A549 treated with AZD2906 at 1 μM for 4 hours (cell line): ENCODE data around the gene KRT85. TPM values are rescaled to one million over a fixed set of nuclear protein-coding genes. Genes with fewer than 3 reads are reported as not detected.

ENCODE experiments used
- total RNA-seq: library from RNA; stranded (reverse); fragments of 200-300 nt; extraction: Qiagen RNA extraction; gene quantifications from 5 replicates; pipeline ENCODE4 v1.2.3, GENCODE V29; 2022

Gene KRT85
- 0.05 to 0.10 TPM in 2 of 5 replicates, not detected in the others for total RNA-seq

GRCh38 chr12:52366738-52367485 lies at the start of gene KRT85:
Gene KRT85 (minus strand): TSS chr12:52367481. CDS start chr12:52367405, 76 bp downstream.

GRCh38 chr12:52405922-52406385 lies 38.7 kb upstream of the KRT85 start, which contains the start of gene KRT82:
Gene KRT82 (minus strand): TSS chr12:52406335. CDS start chr12:52406277, 58 bp downstream.

GRCh38 chr12:52385226-52385702 lies 18.0 kb upstream of the KRT85 start, which contains the start of gene KRT84:
Gene KRT84 (minus strand): TSS chr12:52385652. CDS start chr12:52385585, 67 bp downstream.

GRCh38 chr12:52320784-52321400 lies 46.4 kb downstream of the KRT85 start, which contains the start of gene KRT83:
Gene KRT83 (minus strand): TSS chr12:52321398. CDS start chr12:52321335, 63 bp downstream.

Other genes starting within 250 kb of the KRT85 start
- 32.8 to 47.3 TPM (median 38.9 TPM) in 5 replicates for gene KRT80, start 175.5 kb downstream of the KRT85 start, total RNA-seq
- 5,269 to 6,220 TPM (median 5,903 TPM) in 5 replicates for gene KRT7, start 134.2 kb downstream of the KRT85 start, total RNA-seq
- 30.0 to 47.3 TPM (median 45.3 TPM) in 5 replicates for gene KRT86, start 92.8 kb downstream of the KRT85 start, total RNA-seq
- gene KRT81, start 75.9 kb downstream of the KRT85 start, total RNA-seq, result 3,224 to 4,157 TPM (median 4,024 TPM) in 5 replicates
- gene KRT83, start 46.1 kb downstream of the KRT85 start, total RNA-seq, result 3.3 to 6.3 TPM (median 5.5 TPM) in 5 replicates
- not detected in 5 replicates for gene KRT84, start 18.2 kb upstream of the KRT85 start, total RNA-seq
- gene KRT82, start 38.9 kb upstream of the KRT85 start, total RNA-seq, result not detected in 5 replicates
- 0.09 to 0.17 TPM (median 0.11 TPM) in 4 of 5 replicates, not detected in the other for gene KRT75, start 66.9 kb upstream of the KRT85 start, total RNA-seq
- 0.05 to 0.07 TPM in 2 of 5 replicates, not detected in the others for gene KRT6B, start 84.7 kb upstream of the KRT85 start, total RNA-seq
- not detected in 5 replicates for gene KRT6C, start 106.3 kb upstream of the KRT85 start, total RNA-seq
- 10.0 to 14.8 TPM (median 12.1 TPM) in 5 replicates for gene KRT6A, start 125.8 kb upstream of the KRT85 start, total RNA-seq
- 0.52 to 0.72 TPM (median 0.62 TPM) in 5 replicates for gene KRT5, start 152.9 kb upstream of the KRT85 start, total RNA-seq
- 0.02 to 0.09 TPM (median 0.05 TPM) in 3 of 5 replicates, not detected in the others for gene KRT71, start 185.7 kb upstream of the KRT85 start, total RNA-seq
- gene KRT74, start 206.4 kb upstream of the KRT85 start, total RNA-seq, result 0.02 to 0.03 TPM in 2 of 5 replicates, not detected in the others
- gene KRT72, start 234.0 kb upstream of the KRT85 start, total RNA-seq, result 0.05 TPM in 1 of 5 replicates, not detected in the others